HL-60/S4 treated with phorbol 12-myristate 13-acetate at 8.2 ng/mL for 4 days and 3 days (cell line): ENCODE data around the gene POPDC3.
"Not testable (repeated sequence)": the region's sequence is repeated elsewhere in the genome, so short reads cannot be mapped to it uniquely, and the experiment has no call there.

Experiments used
- in situ Hi-C: fragments of 300-500 bp; cut with MboI; formaldehyde crosslinking; loops from 2 replicates; pipeline ENCODE4 v1.15.0; 2022; ENCODE audit warnings: low sequenced_read_pairs

Gene POPDC3

GRCh38 chr6:105196076-105196475 is 16.3 kb upstream of the POPDC3 start:
- in situ Hi-C loops, result no loop called here

GRCh38 chr6:105194591-105194990 is 14.8 kb upstream of the POPDC3 start:
- in situ Hi-C loops, result no loop called here

- in situ Hi-C loops, result no loop called here
Observed at GRCh38 chr6:105194106-105194505, 14.3 kb upstream of the POPDC3 start.

GRCh38 chr6:105193647-105194046 is 13.8 kb upstream of the POPDC3 start:
- in situ Hi-C loops, result no loop called here

GRCh38 chr6:105192707-105193465 is 13.1 kb upstream of the POPDC3 start:
- in situ Hi-C loops, result no loop called here

DNA sequence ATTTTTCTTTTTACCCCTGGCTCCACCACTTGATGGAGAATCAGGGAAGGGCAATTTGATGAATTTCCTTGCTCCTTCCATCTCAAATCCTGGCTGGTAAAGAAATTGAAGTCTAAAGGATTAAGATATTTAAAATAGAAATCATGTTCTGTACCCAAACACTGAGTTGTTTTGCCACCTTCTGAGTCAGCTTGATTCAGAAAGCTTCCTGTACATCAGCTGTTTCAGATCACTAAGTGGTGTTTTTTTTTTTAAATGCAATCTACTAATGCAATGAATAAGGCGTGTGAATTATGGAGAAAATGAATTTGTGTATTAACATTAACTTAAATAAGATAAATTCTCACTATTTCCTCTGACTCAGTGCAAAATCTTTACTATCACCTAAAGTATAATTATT is 11.5 kb upstream of the POPDC3 start:
- in situ Hi-C loops, result no loop called here

DNA sequence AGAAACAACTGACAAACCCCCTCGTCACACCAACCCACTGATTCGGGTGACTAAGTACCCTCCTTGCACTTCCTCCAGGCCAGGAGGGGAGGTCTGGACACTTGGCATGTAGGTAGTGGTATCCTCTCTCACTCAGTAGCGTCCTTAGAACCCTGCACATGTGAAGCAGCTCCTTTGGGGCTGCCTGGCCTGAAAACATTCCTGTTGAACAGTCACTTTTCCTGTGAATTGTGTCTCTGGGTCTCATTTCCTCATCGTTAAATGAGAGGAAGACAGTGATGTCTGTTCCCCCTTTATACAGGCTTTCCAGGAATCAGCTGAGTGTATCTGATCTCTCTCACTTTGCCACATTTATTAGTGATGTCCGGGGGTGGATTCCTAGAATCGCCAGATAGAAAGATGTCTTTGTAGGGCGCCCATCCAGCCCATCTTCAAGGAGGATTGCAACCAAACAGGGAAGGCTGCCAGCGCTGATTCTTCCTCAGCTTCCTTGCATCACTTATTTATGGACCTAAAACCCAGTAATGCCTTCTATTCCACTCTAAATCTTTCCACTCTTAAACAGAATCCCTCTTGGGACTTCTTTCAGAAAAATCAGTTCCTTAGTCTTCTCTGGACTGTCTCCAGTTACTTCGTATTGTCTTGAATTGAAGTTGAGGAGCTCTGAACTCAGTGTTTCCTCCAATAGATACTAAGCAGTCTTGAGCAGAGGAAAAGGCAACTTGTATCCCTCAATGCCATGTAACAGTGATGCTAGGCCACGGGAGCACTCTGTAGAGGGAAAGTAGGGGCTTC is 9.4 kb upstream of the POPDC3 start:
- in situ Hi-C loops, result no loop called here

DNA sequence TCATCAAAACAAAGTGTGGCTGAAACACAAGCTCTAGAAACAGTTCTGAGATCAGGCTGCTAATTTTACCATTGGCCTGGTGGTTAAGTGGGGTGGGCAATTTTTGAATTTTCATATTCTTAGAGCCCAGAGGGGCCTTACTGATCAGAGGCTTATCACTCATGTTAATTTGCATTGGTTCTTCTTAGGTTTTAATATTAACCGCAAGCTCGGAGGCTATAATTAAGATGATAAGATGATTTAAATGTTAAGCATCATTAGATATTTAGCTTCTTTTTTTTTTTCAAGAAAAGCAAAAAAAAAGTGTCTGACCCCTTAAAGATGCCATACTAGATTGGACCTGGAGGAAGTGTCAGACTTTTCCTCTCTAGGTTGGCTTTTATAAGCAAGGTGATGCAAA is 8.4 kb upstream of the POPDC3 start:
- in situ Hi-C loops, result no loop called here

DNA sequence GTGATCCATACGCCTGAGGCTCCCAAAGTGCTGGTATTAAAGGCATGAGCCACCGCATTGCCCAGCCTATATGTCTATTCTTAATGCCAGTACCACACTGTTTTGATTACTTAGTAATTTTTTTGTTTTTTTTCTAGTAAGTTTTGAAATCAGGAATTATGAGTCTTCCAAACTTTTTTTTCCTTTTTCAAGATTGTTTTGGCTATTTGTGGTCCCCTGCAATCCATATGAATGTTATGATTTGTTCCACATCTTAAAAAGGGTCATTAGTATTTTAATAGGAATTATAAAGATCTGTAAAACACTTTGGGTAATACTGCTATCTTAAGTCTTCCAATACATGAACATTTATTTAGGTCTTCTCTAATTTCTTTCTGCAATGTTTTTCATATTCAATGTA is 6.8 kb upstream of the POPDC3 start:
- in situ Hi-C loops, result no loop called here

GRCh38 chr6:105184921-105185320 is 5.1 kb upstream of the POPDC3 start:
- in situ Hi-C loops, result no loop called here

DNA sequence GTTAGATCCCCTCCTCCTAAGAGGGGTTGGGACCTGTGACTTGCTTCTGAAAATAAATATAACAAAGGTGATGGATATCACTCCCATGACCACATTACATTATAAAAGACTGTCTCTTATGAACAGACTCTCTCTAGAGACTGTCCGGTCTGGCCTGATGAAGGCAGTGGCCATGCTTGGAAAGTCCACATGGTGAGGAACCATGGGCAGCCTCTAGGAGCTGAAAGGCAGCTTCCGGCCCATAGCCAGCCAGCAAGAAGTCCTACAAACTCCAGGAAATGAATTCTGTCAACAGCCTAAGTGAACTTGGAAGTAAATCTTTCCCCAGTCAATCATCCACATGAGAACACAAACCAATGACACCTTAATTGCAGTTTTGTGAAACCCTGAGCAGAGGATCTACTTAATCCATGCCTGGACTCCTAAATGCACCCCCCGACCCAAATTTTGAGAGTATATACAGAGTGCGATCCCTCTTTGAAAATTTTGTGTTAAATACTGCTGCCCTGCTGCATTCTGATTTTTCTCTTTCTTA is 2.2 kb upstream of the POPDC3 start:
- in situ Hi-C loops, result no loop called here

DNA sequence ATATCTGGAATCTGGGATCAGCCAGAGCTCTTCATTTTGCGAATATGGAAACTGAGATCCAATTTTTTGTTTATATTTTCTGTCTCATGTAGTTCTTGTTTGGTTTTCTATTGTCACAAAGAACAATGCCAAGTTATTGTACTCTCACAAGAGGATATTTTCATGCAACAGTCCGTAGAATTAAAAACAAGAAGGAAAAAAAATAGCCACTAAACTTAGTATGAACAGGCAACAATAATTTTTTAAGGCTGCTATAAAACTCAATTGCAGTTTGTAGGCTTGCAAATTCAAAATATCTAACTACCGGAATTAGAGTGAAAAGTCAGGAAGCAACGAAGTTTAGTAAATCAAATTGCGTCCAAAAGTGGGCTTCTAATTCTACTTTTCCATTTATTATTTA is 1.2 kb downstream of the POPDC3 start:
- in situ Hi-C loops, result no loop called here

- in situ Hi-C loops, result no loop called here
Observed at GRCh38 chr6:105178110-105178509, 1.7 kb downstream of the POPDC3 start.

GRCh38 chr6:105177556-105177955 is 2.3 kb downstream of the POPDC3 start:
- in situ Hi-C loops, result no loop called here

DNA sequence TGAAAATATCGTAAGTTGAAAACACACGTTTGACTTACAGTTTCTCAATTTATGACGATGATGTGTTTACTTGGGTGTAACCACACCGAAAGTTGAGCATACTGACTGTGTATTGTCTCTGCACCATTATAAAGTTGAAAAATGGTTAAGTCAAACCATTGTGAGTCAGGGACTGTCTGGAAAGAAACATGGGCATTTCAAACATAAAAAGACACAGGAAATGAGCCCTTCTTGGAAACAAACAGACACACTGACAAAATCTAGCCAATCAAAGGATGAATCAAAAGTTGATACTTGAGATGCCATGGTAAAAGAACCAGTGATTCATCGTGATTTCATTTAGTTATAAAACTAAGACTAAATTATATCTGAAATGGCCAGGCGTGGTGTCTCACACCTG is 5.3 kb downstream of the POPDC3 start:
- in situ Hi-C loops, result no loop called here

GRCh38 chr6:105172515-105172914 is 7.3 kb downstream of the POPDC3 start:
- in situ Hi-C loops, result not testable (repeated sequence)

GRCh38 chr6:105170059-105170458 is 9.8 kb downstream of the POPDC3 start:
- in situ Hi-C loops, result no loop called here

DNA sequence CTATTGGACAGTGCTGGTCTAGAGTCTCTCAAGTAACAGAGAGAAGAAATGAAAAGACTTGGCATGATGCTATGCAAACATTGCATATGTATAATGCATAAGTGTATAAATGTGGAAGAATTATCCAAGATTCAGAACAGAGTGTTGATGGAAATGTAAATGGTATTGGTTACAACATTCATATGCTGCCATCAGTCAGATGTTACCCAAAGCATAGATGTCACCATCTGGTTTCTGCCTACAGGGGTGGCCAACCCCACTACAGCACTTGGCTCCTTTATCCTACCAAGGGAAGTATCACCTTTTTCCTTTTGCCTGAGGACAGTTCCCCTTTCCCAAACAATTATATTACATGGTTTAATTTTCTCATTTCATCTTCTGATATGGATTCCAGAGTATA is 11.9 kb downstream of the POPDC3 start:
- in situ Hi-C loops, result no loop called here

DNA sequence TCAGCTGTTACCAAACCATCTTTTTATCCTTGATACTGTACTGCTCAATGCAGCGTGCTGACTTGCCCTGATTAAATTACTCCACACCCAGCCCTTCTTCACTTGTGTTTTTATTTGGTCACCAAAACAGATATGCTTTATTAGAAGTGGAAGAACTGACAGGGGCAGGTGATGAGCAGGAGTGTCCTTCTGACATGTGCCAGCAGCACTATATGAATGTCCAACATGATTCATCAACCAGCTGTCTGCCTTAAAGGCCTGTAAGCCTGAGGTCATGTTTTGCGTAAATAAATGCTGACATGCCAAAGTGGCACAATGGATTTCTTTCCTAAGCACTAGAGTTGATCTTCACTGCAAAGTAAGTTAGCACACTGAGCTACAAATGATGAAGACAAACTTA is 15.4 kb downstream of the POPDC3 start:
- in situ Hi-C loops, result no loop called here

DNA sequence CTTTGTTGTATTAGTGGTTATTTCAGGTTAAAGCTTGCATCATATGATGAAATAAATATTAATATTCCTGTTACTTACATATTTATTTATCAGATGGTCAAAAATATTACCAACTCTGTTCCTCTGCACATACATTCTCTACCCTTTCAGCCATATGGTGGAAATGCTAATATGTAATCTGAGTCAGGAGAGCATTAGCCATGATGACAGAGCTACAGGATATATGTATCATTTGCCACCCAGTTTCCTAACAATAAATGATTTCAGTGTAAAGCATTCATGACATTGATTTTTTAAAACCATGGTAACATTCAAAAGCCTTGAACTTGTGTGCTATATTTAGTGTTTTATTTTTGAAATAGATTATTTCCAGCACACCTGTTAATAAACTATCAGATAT is 16.6 kb downstream of the POPDC3 start:
- in situ Hi-C loops, result no loop called here

DNA sequence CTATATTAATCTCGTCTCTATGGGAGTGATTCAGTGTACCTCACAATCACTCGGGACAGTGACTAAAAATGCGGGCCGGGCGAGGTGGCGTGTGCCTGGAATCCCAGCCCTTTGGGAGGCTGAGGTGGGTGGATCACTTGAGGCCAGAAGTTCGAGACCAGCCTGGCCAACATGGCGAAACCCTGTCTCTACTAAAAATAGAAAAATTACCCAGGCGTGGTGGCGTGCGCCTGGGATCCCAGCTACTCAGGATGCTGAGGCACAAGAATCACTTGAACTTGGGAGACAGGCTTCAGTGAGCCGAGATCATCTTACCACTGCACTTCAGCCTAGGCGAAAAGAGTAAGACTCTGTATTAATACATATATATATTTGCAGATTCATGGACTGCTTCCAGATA is 17.4 kb downstream of the POPDC3 start:
- in situ Hi-C loops, result no loop called here

DNA sequence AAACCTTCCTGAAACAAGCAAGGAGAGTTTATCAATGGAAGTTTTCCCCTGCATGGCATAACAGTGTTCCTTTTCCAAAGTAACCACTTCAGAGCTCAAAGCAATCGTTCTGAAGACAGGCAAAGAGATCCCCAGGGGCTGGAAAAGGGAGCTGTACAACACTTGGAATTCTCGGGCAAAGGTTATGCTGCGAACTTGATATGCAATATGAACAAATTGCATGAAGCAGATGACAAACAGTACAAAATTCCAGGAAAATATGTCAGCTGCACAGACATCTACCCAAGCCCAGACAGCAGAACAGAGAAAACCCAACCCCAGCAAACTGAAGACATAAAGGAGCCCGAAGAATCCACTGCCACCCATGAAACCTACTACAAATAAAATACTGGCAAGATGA is 18.4 kb downstream of the POPDC3 start:
- in situ Hi-C loops, result no loop called here
